HepG2 (cell line): ENCODE results near the gene MTFP1. TPM values are rescaled to one million over a fixed set of nuclear protein-coding genes. Genes with fewer than 3 reads are reported as not detected.

Source experiments
- MBNL3 ChIP-seq: fragments of 250-450 bp; sonication (Bioruptor Pico); conservative IDR thresholded peaks from 2 replicates; pipeline ENCODE4 v1.8.0; 2022; ENCODE audit warnings: mild to moderate bottlenecking, inconsistent platforms
- NR1H2 ChIP-seq: sonication (generic); formaldehyde crosslinking; IDR thresholded peaks from 2 replicates; pipeline ENCODE4 v1.8.1; 2022; ENCODE audit warnings: low read depth, missing genetic modification reagents, borderline replicate concordance
- POLR2AphosphoS5 ChIP-seq: IDR thresholded peaks from 2 replicates; pipeline ENCODE4 v1.6.1; 2012; ENCODE audit warnings: low read depth, low read length
- SCMH1 ChIP-seq: sonication (generic); formaldehyde crosslinking; IDR thresholded peaks from 2 replicates; pipeline ENCODE4 v1.9.0; 2021; ENCODE audit warnings: missing genetic modification reagents, mild to moderate bottlenecking, borderline replicate concordance
- SP140L ChIP-seq: sonication (generic); formaldehyde crosslinking; IDR thresholded peaks from 2 replicates; pipeline ENCODE4 v1.4.0; 2020; ENCODE audit warnings: missing genetic modification reagents, borderline replicate concordance
- YY1 ChIP-seq: IDR thresholded peaks from 2 replicates; pipeline ENCODE4 v1.6.1; 2011; ENCODE audit warnings: low read length, low read depth, moderate library complexity, mild to moderate bottlenecking; ENCODE audit not compliant: insufficient read depth, insufficient replicate concordance
- ZC3H4 ChIP-seq: sonication (generic); formaldehyde crosslinking; IDR thresholded peaks from 2 replicates; pipeline ENCODE4 v1.4.0; 2020; ENCODE audit warnings: missing genetic modification reagents, borderline replicate concordance
- ZFAT ChIP-seq: sonication (generic); formaldehyde crosslinking; conservative IDR thresholded peaks from 2 replicates; pipeline ENCODE4 v1.8.1; 2023; ENCODE audit warnings: missing genetic modification reagents, inconsistent platforms
- ZKSCAN8 ChIP-seq: IDR thresholded peaks from 2 replicates; pipeline ENCODE4 v1.6.1; 2016; ENCODE audit warnings: borderline replicate concordance, missing genetic modification reagents, missing compliant biosample characterization
- ZMAT3 ChIP-seq: sonication (generic); formaldehyde crosslinking; conservative IDR thresholded peaks from 2 replicates; pipeline ENCODE4 v1.7.0; 2021; ENCODE audit warnings: missing genetic modification reagents
- ZNF615 ChIP-seq: sonication (generic); formaldehyde crosslinking; IDR thresholded peaks from 2 replicates; pipeline ENCODE4 v1.5.0; 2020; ENCODE audit warnings: mild to moderate bottlenecking, missing genetic modification reagents, borderline replicate concordance
- ZNF629 ChIP-seq: sonication (generic); formaldehyde crosslinking; conservative IDR thresholded peaks from 2 replicates; pipeline ENCODE4 v1.5.0; 2020; ENCODE audit warnings: missing genetic modification reagents
- polyA plus RNA-seq, 8 experiments: library from polyadenylated mRNA; depleted of rRNA in 3 of 8; stranded (reverse) in 7 of 8; unstranded in 1 of 8; fragments of >200 nt; fragmentation: Illumina TruSeq in 4 of 8; extraction: Trizol in 4 of 8; gene quantifications; 2 replicates each; pipeline versions ENCODE4 v1.2.1 to v1.2.3, GENCODE V29; 2011 to 2016; ENCODE audit warnings: low read depth in 4 of 8, missing spikeins in 1 of 8, mixed read lengths in 1 of 8; ENCODE audit not compliant: insufficient read depth in 1 of 8
- total RNA-seq, 5 experiments: library from RNA; depleted of rRNA; stranded (reverse); fragments of >200 nt; fragmentation: Illumina TruSeq; extraction: Trizol; gene quantifications; 2 replicates each; pipeline ENCODE4 v1.2.3, GENCODE V29; 2016; ENCODE audit warnings: low read depth in 1 of 5
- TF ChIP-seq, protein P1 (sequence below): IDR thresholded peaks from 2 replicates; pipeline ENCODE4 v1.6.1; 2016; ENCODE audit warnings: low read depth, borderline replicate concordance
- TF ChIP-seq, protein P2 (sequence below): fragments of 450-650 bp; IDR thresholded peaks from 2 replicates; pipeline ENCODE4 v1.6.1; 2017; ENCODE audit warnings: mild to moderate bottlenecking
- TF ChIP-seq, protein P3 (sequence below): sonication (generic); formaldehyde crosslinking; IDR thresholded peaks from 2 replicates; pipeline ENCODE4 v1.4.0; 2020; ENCODE audit warnings: missing genetic modification reagents, borderline replicate concordance
- TF ChIP-seq, protein P4 (sequence below): sonication (generic); formaldehyde crosslinking; IDR thresholded peaks from 2 replicates; pipeline ENCODE4 v1.5.0; 2020; ENCODE audit warnings: mild to moderate bottlenecking, low read depth, missing genetic modification reagents, borderline replicate concordance
- TF ChIP-seq, protein P5 (sequence below): sonication (generic); formaldehyde crosslinking; IDR thresholded peaks from 2 replicates; pipeline ENCODE4 v1.5.1; 2020; ENCODE audit warnings: mild to moderate bottlenecking, moderate library complexity, missing genetic modification reagents
- TF ChIP-seq, protein P6 (sequence below): sonication (generic); formaldehyde crosslinking; IDR thresholded peaks from 2 replicates; pipeline ENCODE4 v1.5.0; 2020; ENCODE audit warnings: missing genetic modification reagents

MTFP1 gene
- total and polyA plus RNA-seq, 2 of the 13 experiments (the other 11 are each of a cell fraction or from before 2014, with no cell fraction given), result 29.5 to 45.6 TPM

DNA sequence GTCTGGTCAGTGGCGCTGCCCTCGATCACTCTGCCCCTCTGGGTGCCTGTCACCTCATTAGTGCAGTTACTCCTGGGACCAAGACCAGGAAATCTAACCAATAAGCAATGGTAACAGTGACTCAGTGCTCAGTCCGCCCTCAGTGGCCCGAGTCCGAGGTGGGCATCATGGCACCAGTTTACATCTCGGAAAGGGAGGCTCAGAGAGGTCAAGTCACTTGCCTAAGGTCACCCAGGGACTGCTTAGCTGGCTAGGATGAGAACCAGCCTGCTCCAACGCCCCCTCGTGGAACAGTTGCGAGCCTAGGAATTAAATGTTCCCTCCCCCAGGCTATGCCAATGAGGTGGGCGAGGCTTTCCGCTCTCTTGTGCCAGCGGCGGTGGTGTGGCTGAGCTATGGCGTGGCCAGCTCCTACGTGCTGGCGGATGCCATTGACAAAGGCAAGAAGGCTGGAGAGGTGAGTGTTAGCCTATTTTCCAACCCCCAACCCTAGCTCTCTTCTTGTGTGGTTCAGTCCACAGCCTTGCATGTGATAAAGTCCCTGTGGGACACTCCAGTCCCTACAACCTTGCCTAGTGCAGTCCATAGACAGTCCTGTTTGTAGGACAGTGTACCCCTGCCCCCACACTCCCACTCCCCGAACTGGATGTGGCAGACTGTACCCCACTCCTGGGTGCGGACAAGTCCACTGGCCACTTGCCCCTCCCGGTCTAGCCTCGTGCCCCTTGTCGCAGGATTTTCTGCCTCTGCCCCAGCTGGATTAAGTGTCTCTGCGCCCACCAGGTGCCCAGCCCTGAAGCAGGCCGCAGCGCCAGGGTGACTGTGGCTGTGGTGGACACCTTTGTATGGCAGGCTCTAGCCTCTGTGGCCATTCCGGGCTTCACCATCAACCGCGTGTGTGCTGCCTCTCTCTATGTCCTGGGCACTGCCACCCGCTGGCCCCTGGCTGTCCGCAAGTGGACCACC is 1.1 kb downstream of the MTFP1 start (continued):
- TF ChIP-seq, protein P1, sequence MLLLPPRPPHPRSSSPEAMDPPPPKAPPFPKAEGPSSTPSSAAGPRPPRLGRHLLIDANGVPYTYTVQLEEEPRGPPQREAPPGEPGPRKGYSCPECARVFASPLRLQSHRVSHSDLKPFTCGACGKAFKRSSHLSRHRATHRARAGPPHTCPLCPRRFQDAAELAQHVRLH (CRISPR knock-in tag), result peak; percentile 56; the same call in 1 of the 2 replicates
- TF ChIP-seq SP140L (CRISPR knock-in tag) (no peak), ZC3H4 (CRISPR knock-in tag) (no peak), ZKSCAN8 (CRISPR knock-in tag) (no peak), MBNL3 (no peak), ZNF629 (CRISPR knock-in tag) (no peak), POLR2AphosphoS5 (no peak), NR1H2 (CRISPR knock-in tag) (no peak), YY1 (no peak), ZMAT3 (CRISPR knock-in tag) (no peak), ZFAT (CRISPR knock-in tag) (no peak), ZNF615 (CRISPR knock-in tag) (no peak), SCMH1 (CRISPR knock-in tag) (no peak)
- TF ChIP-seq, protein P2, sequence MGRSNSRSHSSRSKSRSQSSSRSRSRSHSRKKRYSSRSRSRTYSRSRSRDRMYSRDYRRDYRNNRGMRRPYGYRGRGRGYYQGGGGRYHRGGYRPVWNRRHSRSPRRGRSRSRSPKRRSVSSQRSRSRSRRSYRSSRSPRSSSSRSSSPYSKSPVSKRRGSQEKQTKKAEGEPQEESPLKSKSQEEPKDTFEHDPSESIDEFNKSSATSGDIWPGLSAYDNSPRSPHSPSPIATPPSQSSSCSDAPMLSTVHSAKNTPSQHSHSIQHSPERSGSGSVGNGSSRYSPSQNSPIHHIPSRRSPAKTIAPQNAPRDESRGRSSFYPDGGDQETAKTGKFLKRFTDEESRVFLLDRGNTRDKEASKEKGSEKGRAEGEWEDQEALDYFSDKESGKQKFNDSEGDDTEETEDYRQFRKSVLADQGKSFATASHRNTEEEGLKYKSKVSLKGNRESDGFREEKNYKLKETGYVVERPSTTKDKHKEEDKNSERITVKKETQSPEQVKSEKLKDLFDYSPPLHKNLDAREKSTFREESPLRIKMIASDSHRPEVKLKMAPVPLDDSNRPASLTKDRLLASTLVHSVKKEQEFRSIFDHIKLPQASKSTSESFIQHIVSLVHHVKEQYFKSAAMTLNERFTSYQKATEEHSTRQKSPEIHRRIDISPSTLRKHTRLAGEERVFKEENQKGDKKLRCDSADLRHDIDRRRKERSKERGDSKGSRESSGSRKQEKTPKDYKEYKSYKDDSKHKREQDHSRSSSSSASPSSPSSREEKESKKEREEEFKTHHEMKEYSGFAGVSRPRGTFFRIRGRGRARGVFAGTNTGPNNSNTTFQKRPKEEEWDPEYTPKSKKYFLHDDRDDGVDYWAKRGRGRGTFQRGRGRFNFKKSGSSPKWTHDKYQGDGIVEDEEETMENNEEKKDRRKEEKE, result no peak
- TF ChIP-seq, protein P3, sequence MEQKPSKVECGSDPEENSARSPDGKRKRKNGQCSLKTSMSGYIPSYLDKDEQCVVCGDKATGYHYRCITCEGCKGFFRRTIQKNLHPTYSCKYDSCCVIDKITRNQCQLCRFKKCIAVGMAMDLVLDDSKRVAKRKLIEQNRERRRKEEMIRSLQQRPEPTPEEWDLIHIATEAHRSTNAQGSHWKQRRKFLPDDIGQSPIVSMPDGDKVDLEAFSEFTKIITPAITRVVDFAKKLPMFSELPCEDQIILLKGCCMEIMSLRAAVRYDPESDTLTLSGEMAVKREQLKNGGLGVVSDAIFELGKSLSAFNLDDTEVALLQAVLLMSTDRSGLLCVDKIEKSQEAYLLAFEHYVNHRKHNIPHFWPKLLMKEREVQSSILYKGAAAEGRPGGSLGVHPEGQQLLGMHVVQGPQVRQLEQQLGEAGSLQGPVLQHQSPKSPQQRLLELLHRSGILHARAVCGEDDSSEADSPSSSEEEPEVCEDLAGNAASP, result peak; percentile 80; the same call in 1 of the 2 replicates
- TF ChIP-seq, protein P4, sequence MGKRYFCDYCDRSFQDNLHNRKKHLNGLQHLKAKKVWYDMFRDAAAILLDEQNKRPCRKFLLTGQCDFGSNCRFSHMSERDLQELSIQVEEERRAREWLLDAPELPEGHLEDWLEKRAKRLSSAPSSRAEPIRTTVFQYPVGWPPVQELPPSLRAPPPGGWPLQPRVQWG, result no peak
- TF ChIP-seq, protein P5, sequence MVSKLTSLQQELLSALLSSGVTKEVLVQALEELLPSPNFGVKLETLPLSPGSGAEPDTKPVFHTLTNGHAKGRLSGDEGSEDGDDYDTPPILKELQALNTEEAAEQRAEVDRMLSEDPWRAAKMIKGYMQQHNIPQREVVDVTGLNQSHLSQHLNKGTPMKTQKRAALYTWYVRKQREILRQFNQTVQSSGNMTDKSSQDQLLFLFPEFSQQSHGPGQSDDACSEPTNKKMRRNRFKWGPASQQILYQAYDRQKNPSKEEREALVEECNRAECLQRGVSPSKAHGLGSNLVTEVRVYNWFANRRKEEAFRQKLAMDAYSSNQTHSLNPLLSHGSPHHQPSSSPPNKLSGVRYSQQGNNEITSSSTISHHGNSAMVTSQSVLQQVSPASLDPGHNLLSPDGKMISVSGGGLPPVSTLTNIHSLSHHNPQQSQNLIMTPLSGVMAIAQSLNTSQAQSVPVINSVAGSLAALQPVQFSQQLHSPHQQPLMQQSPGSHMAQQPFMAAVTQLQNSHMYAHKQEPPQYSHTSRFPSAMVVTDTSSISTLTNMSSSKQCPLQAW (CRISPR knock-in tag), result no peak
- TF ChIP-seq, protein P6, sequence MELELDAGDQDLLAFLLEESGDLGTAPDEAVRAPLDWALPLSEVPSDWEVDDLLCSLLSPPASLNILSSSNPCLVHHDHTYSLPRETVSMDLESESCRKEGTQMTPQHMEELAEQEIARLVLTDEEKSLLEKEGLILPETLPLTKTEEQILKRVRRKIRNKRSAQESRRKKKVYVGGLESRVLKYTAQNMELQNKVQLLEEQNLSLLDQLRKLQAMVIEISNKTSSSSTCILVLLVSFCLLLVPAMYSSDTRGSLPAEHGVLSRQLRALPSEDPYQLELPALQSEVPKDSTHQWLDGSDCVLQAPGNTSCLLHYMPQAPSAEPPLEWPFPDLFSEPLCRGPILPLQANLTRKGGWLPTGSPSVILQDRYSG (CRISPR knock-in tag), result no peak
